H9 (cell line): ENCODE data around the gene CASQ1. TPM values are rescaled to one million over a fixed set of nuclear protein-coding genes. Genes with fewer than 3 reads are reported as not detected.

ENCODE experiments used
- DNase-seq: peaks from one replicate; pipeline ENCODE4 v3.0.0-alpha.2; 2017
- H2AFZ ChIP-seq: one replicate; pipeline ENCODE4 v1.6.1; 2013; ENCODE audit warnings: mild to moderate bottlenecking, low read length, control low read depth, moderate library complexity
- H2AK5ac ChIP-seq: 2 replicates; pipeline ENCODE4 v1.6.1; 2013; ENCODE audit warnings: low read length, control low read depth, mixed read lengths; ENCODE audit not compliant: insufficient read length
- H2BK120ac ChIP-seq: one replicate; pipeline ENCODE4 v1.6.1; 2013; ENCODE audit warnings: low read depth, mild to moderate bottlenecking, low read length, control low read depth, inconsistent platforms; ENCODE audit not compliant: poor library complexity, severe bottlenecking
- H2BK12ac ChIP-seq: 2 replicates; pipeline ENCODE4 v1.6.1; 2013; ENCODE audit warnings: low read length, control low read depth, mixed read lengths, low read depth; ENCODE audit not compliant: insufficient read length
- H2BK15ac ChIP-seq: 2 replicates; pipeline ENCODE4 v1.6.1; 2013; ENCODE audit warnings: low read depth, low read length, control low read depth
- H2BK20ac ChIP-seq: one replicate; pipeline ENCODE4 v1.6.1; 2013; ENCODE audit warnings: low read depth, mild to moderate bottlenecking, low read length, control low read depth, inconsistent platforms; ENCODE audit not compliant: poor library complexity, severe bottlenecking
- H2BK5ac ChIP-seq: 2 replicates; pipeline ENCODE4 v1.6.1; 2013; ENCODE audit warnings: low read length, control low read depth, mixed read lengths; ENCODE audit not compliant: insufficient read length
- H3K14ac ChIP-seq: 2 replicates; pipeline ENCODE4 v1.6.1; 2013; ENCODE audit warnings: low read length, control low read depth; ENCODE audit not compliant: insufficient read depth
- H3K18ac ChIP-seq: 2 replicates; pipeline ENCODE4 v1.6.1; 2013; ENCODE audit warnings: low read depth, mild to moderate bottlenecking, mixed read lengths, low read length, control low read depth; ENCODE audit not compliant: insufficient read length
- H3K23ac ChIP-seq: 2 replicates; pipeline ENCODE4 v1.6.1; 2013; ENCODE audit warnings: low read length, control low read depth, mixed read lengths, low read depth; ENCODE audit not compliant: insufficient read length
- H3K23me2 ChIP-seq: 2 replicates; pipeline ENCODE4 v1.6.1; 2013; ENCODE audit warnings: low read depth, mild to moderate bottlenecking, mixed read lengths, low read length, control low read depth; ENCODE audit not compliant: insufficient read length, poor library complexity, severe bottlenecking
- H3K27ac ChIP-seq: 2 replicates; pipeline ENCODE4 v1.5.1; 2013; ENCODE audit warnings: low read length, control low read depth, mixed read lengths, low read depth; ENCODE audit not compliant: insufficient read length
- H3K27me3 ChIP-seq: 2 replicates; pipeline ENCODE4 v1.6.1; 2013; ENCODE audit warnings: low read length, control low read depth, inconsistent platforms; ENCODE audit not compliant: insufficient read depth
- H3K4ac ChIP-seq: 2 replicates; pipeline ENCODE4 v1.6.1; 2013; ENCODE audit warnings: low read depth, mild to moderate bottlenecking, control low read depth, inconsistent platforms, low read length, moderate library complexity
- H3K4me1 ChIP-seq: 2 replicates; pipeline ENCODE4 v1.6.1; 2013; ENCODE audit warnings: low read length, control low read depth, inconsistent platforms; ENCODE audit not compliant: insufficient read depth
- H3K4me2 ChIP-seq: 2 replicates; pipeline ENCODE4 v1.6.1; 2013; ENCODE audit warnings: low read length, control low read depth, mixed read lengths; ENCODE audit not compliant: insufficient read length, insufficient read depth
- H3K56ac ChIP-seq: 2 replicates; pipeline ENCODE4 v1.6.1; 2013; ENCODE audit warnings: low read depth, mild to moderate bottlenecking, mixed read lengths, low read length, control low read depth; ENCODE audit not compliant: insufficient read length
- H3K79me1 ChIP-seq: 2 replicates; pipeline ENCODE4 v1.6.1; 2013; ENCODE audit warnings: low read depth, mild to moderate bottlenecking, moderate library complexity, low read length, control low read depth, inconsistent platforms; ENCODE audit not compliant: insufficient read depth, poor library complexity, severe bottlenecking
- H3K79me2 ChIP-seq: 2 replicates; pipeline ENCODE4 v1.6.1; 2013; ENCODE audit warnings: low read length, control low read depth, inconsistent platforms; ENCODE audit not compliant: insufficient read depth
- H3K9ac ChIP-seq: 2 replicates; pipeline ENCODE4 v1.6.1; 2013; ENCODE audit warnings: low read length, control low read depth, mixed read lengths; ENCODE audit not compliant: insufficient read length; ENCODE audit errors: extremely low read depth
- H3K9me3 ChIP-seq: one replicate; pipeline ENCODE4 v1.6.1; 2013; ENCODE audit warnings: low read depth, low read length, inconsistent platforms; ENCODE audit not compliant: control insufficient read depth
- H3T11ph ChIP-seq: one replicate; pipeline ENCODE4 v1.6.1; 2013; ENCODE audit warnings: mild to moderate bottlenecking, low read length, control low read depth, inconsistent platforms
- H4K20me1 ChIP-seq: one replicate; pipeline ENCODE4 v1.6.1; 2013; ENCODE audit not compliant: control insufficient read depth, insufficient read length, insufficient read depth
- H4K5ac ChIP-seq: 2 replicates; pipeline ENCODE4 v1.6.1; 2013; ENCODE audit warnings: low read depth, mild to moderate bottlenecking, mixed read lengths, low read length, control low read depth; ENCODE audit not compliant: insufficient read length
- H4K8ac ChIP-seq: replicated peaks from 2 replicates; pipeline ENCODE4 v1.6.1; 2013; ENCODE audit warnings: low read length, control low read depth, mixed read lengths, low read depth; ENCODE audit not compliant: insufficient read length
- H4K91ac ChIP-seq: 2 replicates; pipeline ENCODE4 v1.6.1; 2013; ENCODE audit warnings: low read depth, mild to moderate bottlenecking, moderate library complexity, mixed read lengths, low read length, control low read depth; ENCODE audit not compliant: insufficient read length
- H3K27ac Mint-ChIP-seq, 3 experiments: 2 replicates in 2 of 3; 3 replicates in 1 of 3; pipeline ENCODE4 v1.8.0; 2020 to 2021; ENCODE audit warnings: mixed read lengths in 3 of 3, mild to moderate bottlenecking in 1 of 3, moderate library complexity in 1 of 3
- H3K27me3 Mint-ChIP-seq: 2 replicates; pipeline ENCODE4 v1.8.0; 2021; ENCODE audit warnings: low read depth, mild to moderate bottlenecking, moderate library complexity, mixed read lengths
- H3K36me3 Mint-ChIP-seq, 3 experiments: 2 replicates in 2 of 3; 3 replicates in 1 of 3; pipeline ENCODE4 v1.8.0; 2020 to 2021; ENCODE audit warnings: low read depth in 3 of 3, mixed read lengths in 3 of 3; ENCODE audit not compliant: insufficient read depth in 1 of 3
- H3K4me1 Mint-ChIP-seq, 2 experiments: 2 replicates each; pipeline ENCODE4 v1.8.0; 2020; ENCODE audit warnings: mixed read lengths in 2 of 2
- H3K4me3 Mint-ChIP-seq, 2 experiments: 2 replicates in 1 of 2; 3 replicates in 1 of 2; pipeline ENCODE4 v1.8.0; 2020 to 2021; ENCODE audit warnings: mild to moderate bottlenecking in 2 of 2, mixed read lengths in 2 of 2, moderate library complexity in 1 of 2
- H3K9me3 Mint-ChIP-seq, 2 experiments: 2 replicates in 1 of 2; 3 replicates in 1 of 2; pipeline ENCODE4 v1.8.0; 2020; ENCODE audit warnings: mild to moderate bottlenecking in 2 of 2, mixed read lengths in 2 of 2, moderate library complexity in 1 of 2
- CTCF ChIP-seq: fragments of 200-600 bp; sonication (generic); conservative IDR thresholded peaks from 3 replicates; pipeline ENCODE4 v1.8.0; 2021; ENCODE audit warnings: antibody characterized with exemption, mild to moderate bottlenecking
- WGBS: extraction: QIAGEN DNeasy Blood & Tissue Kit; methylation state at CpG from one replicate; pipeline ENCODE4 v1.1.7; 2013; ENCODE audit warnings: missing lambda C conversion rate, low lambda C conversion rate, mixed read lengths; ENCODE audit not compliant: insufficient read length; ENCODE audit errors: extremely low coverage; 5-methylcytosine and 5-hydroxymethylcytosine counted together
- total RNA-seq: library from RNA; stranded (reverse); gene quantifications from 2 replicates; pipeline ENCODE4 v1.2.1, GENCODE V29; 2021

Gene CASQ1
- total RNA-seq, 1 experiment from 2014 or later: 0.55 TPM

- H3K79me2 ChIP-seq: no peaks in the 10 kb centered on the region
- H3T11ph ChIP-seq: no peak overlapping the region
- H4K8ac ChIP-seq: no peak overlapping the region
- no peak overlapping the region for H2AK5ac ChIP-seq
- H2AFZ ChIP-seq: no peak overlapping the region
- peaks cover 14 to 15% of the 10 kb centered on the region in 2 experiments for H3K4me1 Mint-ChIP-seq
- no peak overlapping the region for H3K9ac ChIP-seq
- H3K27me3 Mint-ChIP-seq: no peaks in the 10 kb centered on the region
- no peaks in the 10 kb centered on the region for H3K9me3 Mint-ChIP-seq
- no peak overlapping the region for H3K4me3 Mint-ChIP-seq
- H3K18ac ChIP-seq: no peak overlapping the region
- H2BK12ac ChIP-seq: no peak overlapping the region
- no peak overlapping the region for H3K56ac ChIP-seq
- DNase-seq: no peak
- no peak overlapping the region for H3K27ac ChIP-seq
- no peaks in the 10 kb centered on the region for H3K23me2 ChIP-seq
- no peak overlapping the region for H3K23ac ChIP-seq
- no peak overlapping the region for H3K27ac Mint-ChIP-seq
- no peak overlapping the region for H4K5ac ChIP-seq
- no peak overlapping the region for H2BK20ac ChIP-seq
- no peaks in the 10 kb centered on the region for H3K4me1 ChIP-seq
- H2BK15ac ChIP-seq: no peak overlapping the region
- no peaks in the 10 kb centered on the region for H3K27me3 ChIP-seq
- no peaks in the 10 kb centered on the region for H4K20me1 ChIP-seq
- H3K9me3 ChIP-seq: no peaks in the 10 kb centered on the region
- H3K4me2 ChIP-seq: no peak overlapping the region
- H3K14ac ChIP-seq: no peak overlapping the region
- H3K36me3 Mint-ChIP-seq: peaks cover 18 to 74% (median 33%) of the 10 kb centered on the region in 3 experiments; a peak in 6 of 7 replicates
- H3K4ac ChIP-seq: no peak overlapping the region
- no peak for TF ChIP-seq CTCF
- no peak overlapping the region for H2BK5ac ChIP-seq
- no peak overlapping the region for H2BK120ac ChIP-seq
- no peak overlapping the region for H4K91ac ChIP-seq
- no peaks in the 10 kb centered on the region for H3K79me1 ChIP-seq
- no CpG with 5 or more reads among the region's 3 CpGs for WGBS
These were observed 32.2 kb downstream of the CASQ1 start for GRCh38 chr1:160222546-160222945.
